ENCODE data around the gene SHB. TPM values are rescaled to one million over a fixed set of nuclear protein-coding genes. Genes with fewer than 3 reads are reported as not detected.

The SHB gene
- total RNA-seq, 1 experiment from 2014 or later = 28.7 TPM

DNA sequence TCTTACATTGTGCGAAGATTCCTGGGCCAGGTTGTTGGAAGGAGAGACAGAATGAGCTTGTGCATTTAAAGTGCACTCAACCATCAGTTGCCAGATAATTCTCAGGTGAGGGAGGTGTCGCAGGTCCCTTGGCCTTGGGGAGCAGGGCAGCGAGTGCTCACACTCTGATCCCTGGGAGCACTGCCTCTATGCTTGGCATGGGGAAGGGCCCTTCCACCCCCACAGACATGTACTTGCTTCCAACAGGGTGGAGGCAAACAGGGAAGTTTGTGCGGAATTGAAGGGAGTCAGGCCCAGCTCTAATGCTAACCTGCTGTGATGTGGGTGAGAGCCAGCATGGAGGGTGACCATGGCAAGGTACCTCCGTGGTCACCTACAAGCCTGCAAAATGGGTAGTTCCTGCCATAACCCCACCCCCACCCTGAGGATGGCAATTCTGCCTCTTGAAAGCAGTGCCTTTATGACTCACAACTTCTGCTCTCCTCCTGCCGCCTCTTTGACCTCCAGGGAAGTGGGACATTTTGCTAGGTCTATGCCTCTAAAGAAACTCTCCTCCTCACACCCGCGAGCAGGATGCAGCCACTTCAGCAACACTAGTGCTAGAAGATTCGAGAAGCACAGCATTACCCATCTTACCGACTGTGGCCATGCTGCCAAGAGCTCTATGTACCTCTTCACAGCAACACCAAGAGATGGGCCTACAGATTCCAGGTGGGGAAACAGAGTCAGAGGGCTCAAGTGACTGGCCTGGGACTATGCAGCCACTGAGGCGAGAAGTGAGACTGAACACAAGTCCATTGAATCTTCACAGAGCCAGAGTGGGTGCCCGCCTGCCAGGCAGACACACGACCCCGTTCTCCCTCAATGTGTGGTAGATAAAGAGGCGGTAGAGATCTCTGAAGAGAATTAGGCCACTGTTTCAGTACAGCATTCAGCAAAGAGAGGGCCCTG lies 143.0 kb downstream of the SHB start:
- POLR2A ChIA-PET = no interaction called here
- ATAC-seq = peak; percentile 41
- Histone ChIP-seq H3K9ac (ENCODE audit: low read length) (peak overlapping the region; percentile 31; the same call in 1 of the 2 replicates), H4K20me1 (ENCODE audit: insufficient read depth) (no peaks in the 10 kb centered on the region), H3K79me2 (ENCODE audit: insufficient read depth, low read length) (peaks cover 10% of the 10 kb centered on the region; the same call in 1 of the 2 replicates), H3K4me2 (ENCODE audit: low read length) (peak overlapping the region; percentile 78), H3K27ac (ENCODE audit: low read depth, low read length) (peak overlapping the region; percentile 13; the same call in 1 of the 2 replicates), H3K9me2 (ENCODE audit: insufficient read depth) (no peaks in the 10 kb centered on the region), H3K9me3 (ENCODE audit: control insufficient read depth in 1 of 2, insufficient read depth in 1 of 2, low read depth in 1 of 2, low read length in 2 of 2) (no peaks in the 10 kb centered on the region), H2AFZ (ENCODE audit: low read depth, low read length, poor library complexity, severe bottlenecking) (no peak overlapping the region), H3K36me3 (ENCODE audit: control insufficient read depth in 1 of 2, insufficient read depth in 2 of 2, low read length in 2 of 2) (peaks cover 0 to 6% of the 10 kb centered on the region in 2 experiments; a peak in 1 of 4 replicates), H3K4me1 (ENCODE audit: control insufficient read depth in 1 of 2, insufficient read depth in 2 of 2, low read length in 2 of 2) (peaks cover 46 to 62% of the 10 kb centered on the region in 2 experiments), H3K4me3 (replicated peaks in 1 of 2; ENCODE audit: low read depth in 1 of 2, low read length in 2 of 2) (peak overlapping the region in 1 of 2 experiments; percentile 27; a peak in 2 of 4 replicates), H3K27me3 (ENCODE audit: insufficient read depth, low read length) (no peaks in the 10 kb centered on the region)
- no peak for DNase-seq (ENCODE audit: low read depth, low spot score)
- no TSS peak for BruUV-seq (replicated peaks)
- TF ChIP-seq CBX3 (IDR thresholded peaks at IDR 0.05; ENCODE audit: low read depth) (no peak), TCF7L2 (IDR thresholded peaks at IDR 0.05; ENCODE audit: borderline replicate concordance, extremely low read depth, insufficient read depth, insufficient read length) (peak; percentile 30), ELF1 (IDR thresholded peaks at IDR 0.05; ENCODE audit: borderline replicate concordance, low read depth) (no peak), RAD21 (IDR thresholded peaks at IDR 0.05; ENCODE audit: low read depth) (no peak), SP1 (IDR thresholded peaks at IDR 0.05; ENCODE audit: low read depth) (no peak), POLR2AphosphoS5 (IDR thresholded peaks at IDR 0.05; ENCODE audit: low read depth, low read length) (peak; percentile 14; the same call in 1 of the 2 replicates)
- CTCF ChIA-PET = interaction anchor here (2.3 kb wide), 1 partner anchor 13 kb away, joined by 10 read pairs; no protein-coding TSS in a partner anchor
- RAD21 ChIA-PET (ENCODE audit: low non-redundant PET in 1 of 2, low total read pairs in 2 of 2, uncharacterized antibody in 2 of 2, unreplicated experiment in 2 of 2) = no interaction called here
- intact Hi-C loops (cut with micrococcal nuclease) = loop anchor here (5.0 kb wide), 1 partner anchor 161 kb away; no protein-coding TSS in a partner anchor

DNA sequence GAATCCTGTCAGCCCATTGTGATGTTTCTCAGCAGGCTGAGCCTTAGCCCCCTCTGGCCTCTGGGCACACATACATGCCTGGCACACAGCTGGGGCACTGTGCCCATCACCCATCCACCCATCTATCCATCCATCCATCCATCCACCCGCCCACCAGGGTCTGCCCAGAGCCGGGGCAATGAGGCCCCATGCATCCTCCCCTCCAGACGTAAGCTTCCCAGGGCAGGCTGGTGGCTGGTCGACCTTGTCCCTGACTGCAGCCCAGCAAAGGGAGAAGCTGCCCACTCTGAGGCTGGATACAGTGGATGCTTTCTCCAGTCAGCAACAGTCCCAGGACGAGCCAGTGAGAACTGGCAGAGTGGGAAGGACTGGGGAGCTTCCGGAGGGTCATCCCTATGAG lies 144.0 kb downstream of the SHB start:
- Histone ChIP-seq H3K9me2 (ENCODE audit: insufficient read depth) (no peaks in the 10 kb centered on the region), H4K20me1 (ENCODE audit: insufficient read depth) (no peaks in the 10 kb centered on the region), H3K4me3 (replicated peaks in 1 of 2; ENCODE audit: low read depth in 1 of 2, low read length in 2 of 2) (no peak overlapping the region), H3K9ac (ENCODE audit: low read length) (no peak overlapping the region), H3K79me2 (ENCODE audit: insufficient read depth, low read length) (peaks cover 10% of the 10 kb centered on the region; the same call in 1 of the 2 replicates), H3K27me3 (ENCODE audit: insufficient read depth, low read length) (no peaks in the 10 kb centered on the region), H3K9me3 (ENCODE audit: control insufficient read depth in 1 of 2, insufficient read depth in 1 of 2, low read depth in 1 of 2, low read length in 2 of 2) (no peaks in the 10 kb centered on the region), H3K4me2 (ENCODE audit: low read length) (no peak overlapping the region), H3K4me1 (ENCODE audit: control insufficient read depth in 1 of 2, insufficient read depth in 2 of 2, low read length in 2 of 2) (peaks cover 44 to 55% of the 10 kb centered on the region in 2 experiments), H2AFZ (ENCODE audit: low read depth, low read length, poor library complexity, severe bottlenecking) (no peak overlapping the region), H3K27ac (ENCODE audit: low read depth, low read length) (no peak overlapping the region), H3K36me3 (ENCODE audit: control insufficient read depth in 1 of 2, insufficient read depth in 2 of 2, low read length in 2 of 2) (peaks cover 0 to 7% of the 10 kb centered on the region in 2 experiments; a peak in 2 of 4 replicates)
- intact Hi-C loops (cut with micrococcal nuclease) = loop anchor here (5.0 kb wide), 1 partner anchor 162 kb away; no protein-coding TSS in a partner anchor
- POLR2A ChIA-PET = no interaction called here
- CTCF ChIA-PET = interaction anchor here (2.3 kb wide), 1 partner anchor 12 kb away, joined by 10 read pairs; no protein-coding TSS in a partner anchor
- no peak for ATAC-seq
- DNase-seq (ENCODE audit: low read depth, low spot score) = no peak
- RAD21 ChIA-PET (ENCODE audit: low non-redundant PET in 1 of 2, low total read pairs in 2 of 2, uncharacterized antibody in 2 of 2, unreplicated experiment in 2 of 2) = no interaction called here
- BruUV-seq (replicated peaks) = no TSS peak
- TF ChIP-seq JUND (IDR thresholded peaks at IDR 0.05) = no peak
- no peak for TF ChIP-seq ZFX (IDR thresholded peaks at IDR 0.05)
- TF ChIP-seq ZNF274 (IDR thresholded peaks at IDR 0.05; ENCODE audit: low read depth, low read length) = no peak
- TF ChIP-seq ELF1 (IDR thresholded peaks at IDR 0.05; ENCODE audit: borderline replicate concordance, low read depth) = no peak
- TF ChIP-seq, protein P1, sequence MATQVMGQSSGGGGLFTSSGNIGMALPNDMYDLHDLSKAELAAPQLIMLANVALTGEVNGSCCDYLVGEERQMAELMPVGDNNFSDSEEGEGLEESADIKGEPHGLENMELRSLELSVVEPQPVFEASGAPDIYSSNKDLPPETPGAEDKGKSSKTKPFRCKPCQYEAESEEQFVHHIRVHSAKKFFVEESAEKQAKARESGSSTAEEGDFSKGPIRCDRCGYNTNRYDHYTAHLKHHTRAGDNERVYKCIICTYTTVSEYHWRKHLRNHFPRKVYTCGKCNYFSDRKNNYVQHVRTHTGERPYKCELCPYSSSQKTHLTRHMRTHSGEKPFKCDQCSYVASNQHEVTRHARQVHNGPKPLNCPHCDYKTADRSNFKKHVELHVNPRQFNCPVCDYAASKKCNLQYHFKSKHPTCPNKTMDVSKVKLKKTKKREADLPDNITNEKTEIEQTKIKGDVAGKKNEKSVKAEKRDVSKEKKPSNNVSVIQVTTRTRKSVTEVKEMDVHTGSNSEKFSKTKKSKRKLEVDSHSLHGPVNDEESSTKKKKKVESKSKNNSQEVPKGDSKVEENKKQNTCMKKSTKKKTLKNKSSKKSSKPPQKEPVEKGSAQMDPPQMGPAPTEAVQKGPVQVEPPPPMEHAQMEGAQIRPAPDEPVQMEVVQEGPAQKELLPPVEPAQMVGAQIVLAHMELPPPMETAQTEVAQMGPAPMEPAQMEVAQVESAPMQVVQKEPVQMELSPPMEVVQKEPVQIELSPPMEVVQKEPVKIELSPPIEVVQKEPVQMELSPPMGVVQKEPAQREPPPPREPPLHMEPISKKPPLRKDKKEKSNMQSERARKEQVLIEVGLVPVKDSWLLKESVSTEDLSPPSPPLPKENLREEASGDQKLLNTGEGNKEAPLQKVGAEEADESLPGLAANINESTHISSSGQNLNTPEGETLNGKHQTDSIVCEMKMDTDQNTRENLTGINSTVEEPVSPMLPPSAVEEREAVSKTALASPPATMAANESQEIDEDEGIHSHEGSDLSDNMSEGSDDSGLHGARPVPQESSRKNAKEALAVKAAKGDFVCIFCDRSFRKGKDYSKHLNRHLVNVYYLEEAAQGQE (IDR thresholded peaks at IDR 0.05; ENCODE audit: low read depth) = no peak
- TF ChIP-seq FOSL1 (IDR thresholded peaks at IDR 0.05; ENCODE audit: low read depth) = no peak
- TF ChIP-seq TCF7L2 (IDR thresholded peaks at IDR 0.05; ENCODE audit: borderline replicate concordance, extremely low read depth, insufficient read depth, insufficient read length) = no peak
- TF ChIP-seq CEBPB (IDR thresholded peaks at IDR 0.05; ENCODE audit: low read depth) = no peak
- TF ChIP-seq SRF (IDR thresholded peaks at IDR 0.05; ENCODE audit: low read depth) = no peak
- no peak for TF ChIP-seq POLR2AphosphoS5 (IDR thresholded peaks at IDR 0.05; ENCODE audit: low read depth, low read length)
